ENCODE measurements around the gene SELL. TPM values are rescaled to one million over a fixed set of nuclear protein-coding genes. Genes with fewer than 3 reads are reported as not detected.

SELL gene
- total and polyA plus RNA-seq, 2 of the 8 experiments (the other 6 are each of a cell fraction or from before 2014, with no cell fraction given), result not detected

DNA sequence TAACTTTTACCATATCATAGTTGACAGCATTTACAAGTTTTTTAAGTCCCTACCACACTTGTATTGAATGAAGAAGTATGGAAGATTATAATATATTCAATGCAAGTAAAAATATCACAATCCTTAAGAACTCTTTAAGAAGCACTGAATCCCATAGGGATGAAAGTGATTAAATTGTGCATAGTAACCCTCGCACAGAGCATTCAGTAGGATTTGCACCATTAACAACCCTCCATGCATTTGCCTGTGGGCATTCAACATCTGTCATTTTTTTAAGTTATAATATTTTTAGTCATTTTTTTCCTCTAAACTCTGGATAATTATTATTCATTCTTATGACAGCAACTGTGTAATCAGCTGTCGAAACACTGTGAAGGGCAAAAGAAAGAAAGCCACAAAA lies 12.3 kb upstream of the SELL start:
- Histone ChIP-seq H3K79me2 (ENCODE audit: control insufficient read depth in 1 of 2, insufficient read depth in 2 of 2, low read length in 2 of 2) (no peaks in the 10 kb centered on the region), H2AFZ (ENCODE audit: low read length) (no peak overlapping the region), H3K4me3 (ENCODE audit: extremely low read depth in 1 of 4, insufficient read depth in 2 of 4, low read depth in 3 of 4, low read length in 4 of 4) (no peak overlapping the region), H2BK120ac (replicated peaks; ENCODE audit: low read depth, low read length) (no peak overlapping the region), H2BK12ac (ENCODE audit: low read depth, low read length) (no peak overlapping the region), H3K4me2 (ENCODE audit: insufficient read depth in 1 of 2, low read depth in 2 of 2, low read length in 2 of 2) (no peak overlapping the region), H4K91ac (replicated peaks; ENCODE audit: insufficient read length, low read length) (no peak overlapping the region), H3K79me1 (ENCODE audit: low read depth, low read length) (no peaks in the 10 kb centered on the region), H3K27ac (ENCODE audit: low read depth, low read length) (no peak overlapping the region), H2BK15ac (ENCODE audit: low read length) (no peak overlapping the region), H2BK5ac (ENCODE audit: low read depth, low read length) (no peak overlapping the region), H3K4me1 (replicated peaks in 1 of 4; ENCODE audit: control insufficient read depth in 3 of 4, insufficient read depth in 4 of 4, low read length in 3 of 4) (no peaks in the 10 kb centered on the region), H3K9me3 (ENCODE audit: insufficient read depth in 2 of 2, low read depth in 1 of 2, low read length in 1 of 2) (no peaks in the 10 kb centered on the region), H3K56ac (replicated peaks; ENCODE audit: insufficient read length, low read depth, low read length) (no peak overlapping the region), H3K23ac (ENCODE audit: insufficient read length) (no peak overlapping the region), H3K23me2 (ENCODE audit: low read depth, low read length) (no peaks in the 10 kb centered on the region), H3K18ac (ENCODE audit: extremely low read depth, low read length) (no peak overlapping the region), H4K8ac (ENCODE audit: extremely low read depth, insufficient read depth, low read length) (no peak overlapping the region), H3K4ac (replicated peaks; ENCODE audit: insufficient read length, low read depth, low read length) (no peak overlapping the region), H3K9ac (replicated peaks in 1 of 4; ENCODE audit: extremely low read depth in 1 of 4, low read depth in 3 of 4, low read length in 3 of 4) (no peak overlapping the region), H2BK20ac (ENCODE audit: low read length) (no peak overlapping the region), H4K20me1 (replicated peaks in 1 of 2; ENCODE audit: control insufficient read depth in 1 of 2, insufficient read depth in 2 of 2, low read length in 2 of 2) (no peaks in the 10 kb centered on the region), H3K36me3 (ENCODE audit: control insufficient read depth in 2 of 4, insufficient read depth in 4 of 4, low read length in 3 of 4) (no peaks in the 10 kb centered on the region), H2AK5ac (ENCODE audit: low read depth, low read length) (no peak overlapping the region), H3K14ac (ENCODE audit: insufficient read length) (no peak overlapping the region), H4K5ac (ENCODE audit: insufficient read length, low read depth, low read length) (no peak overlapping the region), H3K27me3 (replicated peaks in 1 of 4; ENCODE audit: control insufficient read depth in 3 of 4, extremely low read depth in 1 of 4, insufficient read depth in 3 of 4, low read length in 3 of 4) (no peaks in the 10 kb centered on the region)
- FAIRE-seq (no peak), DNase-seq (ENCODE audit: low read depth in 1 of 2, low spot score in 2 of 2) (no peak)
- no peak for TF ChIP-seq SUZ12 (IDR thresholded peaks at IDR 0.05; ENCODE audit: low read length)
- no peak for TF ChIP-seq TEAD4 (IDR thresholded peaks at IDR 0.05; ENCODE audit: low read depth, low read length)
- no peak for TF ChIP-seq RFX5 (IDR thresholded peaks at IDR 0.05; ENCODE audit: borderline replicate concordance, low read depth, low read length)
- no peak for TF ChIP-seq CBX8 (IDR thresholded peaks at IDR 0.05; ENCODE audit: borderline replicate concordance, low read depth, low read length)
- TF ChIP-seq JUN (IDR thresholded peaks at IDR 0.05; ENCODE audit: low read depth, low read length), result no peak
- no peak for TF ChIP-seq ZNF274 (IDR thresholded peaks at IDR 0.05; ENCODE audit: borderline replicate concordance, extremely low read depth, low read length)
- TF ChIP-seq KDM1A (IDR thresholded peaks at IDR 0.05; ENCODE audit: borderline replicate concordance, low read length), result no peak
- no peak for TF ChIP-seq BRCA1 (IDR thresholded peaks at IDR 0.05; ENCODE audit: low read depth, low read length)
- no peak for TF ChIP-seq EGR1 (IDR thresholded peaks at IDR 0.05; ENCODE audit: borderline replicate concordance, low read depth, low read length)
- TF ChIP-seq SP4 (IDR thresholded peaks at IDR 0.05; ENCODE audit: low read length), result no peak
- no peak for TF ChIP-seq PHF8 (conservative IDR thresholded peaks at IDR 0.05; ENCODE audit: low read depth, low read length)
- TF ChIP-seq HDAC2 (IDR thresholded peaks at IDR 0.05; ENCODE audit: borderline replicate concordance in 1 of 2, low read depth in 2 of 2, low read length in 2 of 2), result no peak
- TF ChIP-seq RBBP5 (IDR thresholded peaks at IDR 0.05; ENCODE audit: borderline replicate concordance, low read depth, low read length), result no peak
- TF ChIP-seq TBP (IDR thresholded peaks at IDR 0.05; ENCODE audit: low read depth, low read length), result no peak
- ChIA-PET POLR2A (ENCODE audit: partially characterized antibody) (no interaction called here), CTCF (ENCODE audit: partially characterized antibody) (no interaction called here)
- 84% methylated on average over 2 of the region's 2 CpGs; no CpG with 5 or more reads in 1 of the 2 experiments for WGBS, 2 experiments (ENCODE audit: extremely low coverage in 1 of 2, insufficient coverage in 1 of 2, insufficient read length in 1 of 2, insufficient replicate concordance in 2 of 2, low coverage in 1 of 2, low lambda C conversion rate in 2 of 2, missing lambda C conversion rate in 1 of 2)

Measured in H1 (cell line).